Islet of Langerhans (tissue), 1 donor: ENCODE data around the gene FBXW7.

ENCODE experiments used
- FAIRE-seq: peaks from one replicate; lab custom pipeline; 2011; peaks lifted over from hg19 to GRCh38; lab: Jason Lieb, UNC

Gene FBXW7

DNA sequence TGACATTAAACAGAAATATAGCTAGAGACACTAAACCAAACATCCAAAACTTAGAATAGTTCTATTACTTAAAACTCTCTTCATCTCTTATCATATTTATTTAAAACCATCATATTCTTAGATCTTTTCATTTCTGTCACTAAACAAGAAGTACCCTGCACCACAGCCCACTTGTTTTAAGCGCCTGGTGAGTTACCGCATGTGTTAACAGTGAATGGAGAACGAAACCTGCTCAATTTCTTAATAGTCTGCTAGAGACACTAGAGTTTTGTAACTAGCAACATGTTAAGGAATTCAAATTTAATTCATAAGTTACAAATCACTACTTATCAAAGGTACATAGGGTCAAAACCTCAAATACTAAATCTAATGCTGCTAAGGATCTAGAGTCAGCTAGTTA is 111.5 kb downstream of the FBXW7 start:
- FAIRE-seq = no peak

DNA sequence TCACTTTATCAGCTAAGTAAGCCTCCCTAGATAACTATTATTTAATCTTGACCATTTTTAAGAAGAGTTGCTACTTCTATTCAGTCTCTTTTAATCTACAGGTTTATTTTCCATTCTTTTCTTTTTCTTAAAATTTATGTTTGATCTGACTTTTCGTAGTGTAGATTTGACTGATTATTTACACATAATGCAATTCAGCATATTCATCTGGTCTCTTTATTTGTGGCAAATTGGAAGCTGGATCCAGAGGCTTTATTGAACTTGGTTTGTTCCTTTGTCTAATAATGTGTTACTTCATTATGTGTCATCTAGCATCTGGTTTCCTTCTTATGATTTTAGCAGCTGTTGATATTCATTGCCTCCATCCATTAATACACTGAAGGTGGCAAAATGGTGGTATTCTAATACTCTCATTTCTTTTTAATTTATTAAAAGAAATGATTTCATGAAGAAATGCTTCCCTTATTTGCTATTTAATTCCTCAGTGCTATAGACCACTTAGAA is 113.0 kb downstream of the FBXW7 start:
- peak; percentile 33 for FAIRE-seq

DNA sequence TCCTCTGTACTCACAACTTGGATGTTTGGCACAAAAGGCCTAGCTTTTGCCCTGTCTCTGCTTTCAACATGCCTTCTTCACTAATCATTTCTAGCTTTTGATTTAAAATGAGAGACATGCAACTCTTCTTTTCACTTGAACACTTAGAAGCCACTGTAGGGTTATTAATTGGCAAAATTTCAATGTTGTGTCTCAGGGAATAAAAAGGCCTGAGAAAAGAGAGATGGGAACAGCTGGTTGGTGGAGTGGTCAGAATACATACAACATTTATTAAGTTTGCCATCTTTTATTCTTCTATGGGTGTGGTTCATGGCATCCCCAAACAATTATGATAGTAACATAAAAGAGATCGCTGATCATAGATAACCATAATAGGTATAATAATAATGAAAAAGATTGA is 114.3 kb downstream of the FBXW7 start:
- FAIRE-seq = no peak

DNA sequence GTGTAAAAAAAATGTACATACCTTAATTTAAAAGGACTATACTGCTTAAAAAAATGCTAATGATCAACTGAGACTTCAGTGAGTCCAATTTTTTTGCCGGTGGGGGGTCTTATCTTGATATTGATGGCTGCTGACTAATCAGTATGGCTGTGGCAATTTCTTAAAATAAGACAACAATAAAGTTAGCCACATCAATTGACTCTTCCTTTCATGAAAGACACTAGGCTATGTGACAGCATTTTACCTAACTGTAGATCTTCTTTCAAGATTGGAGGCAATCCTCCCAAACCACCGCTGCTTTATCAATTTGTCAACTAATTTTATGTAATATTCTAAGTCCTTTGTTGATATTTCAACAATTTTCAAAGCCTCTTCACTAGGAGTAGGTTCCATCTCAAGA is 116.1 kb downstream of the FBXW7 start:
- FAIRE-seq = no peak

DNA sequence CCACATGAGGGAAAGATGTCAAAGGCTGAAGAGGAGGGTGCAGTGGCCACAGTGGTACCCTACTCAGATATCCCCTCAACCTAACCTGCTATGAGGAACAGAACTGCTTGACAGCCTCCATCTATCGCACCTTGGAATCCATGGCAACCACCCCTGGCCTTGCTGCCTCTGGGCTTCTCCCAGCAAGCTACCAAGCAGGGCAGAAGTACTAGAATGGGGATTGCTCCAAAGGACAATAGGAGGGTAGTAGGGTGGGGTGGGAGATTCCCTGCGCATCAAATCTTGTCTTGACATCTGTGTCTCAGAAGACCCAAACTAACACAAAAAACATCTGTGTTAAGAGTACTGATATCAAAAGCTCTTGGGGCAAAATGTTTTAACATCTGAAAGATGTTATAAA is 118.2 kb downstream of the FBXW7 start:
- no peak for FAIRE-seq

DNA sequence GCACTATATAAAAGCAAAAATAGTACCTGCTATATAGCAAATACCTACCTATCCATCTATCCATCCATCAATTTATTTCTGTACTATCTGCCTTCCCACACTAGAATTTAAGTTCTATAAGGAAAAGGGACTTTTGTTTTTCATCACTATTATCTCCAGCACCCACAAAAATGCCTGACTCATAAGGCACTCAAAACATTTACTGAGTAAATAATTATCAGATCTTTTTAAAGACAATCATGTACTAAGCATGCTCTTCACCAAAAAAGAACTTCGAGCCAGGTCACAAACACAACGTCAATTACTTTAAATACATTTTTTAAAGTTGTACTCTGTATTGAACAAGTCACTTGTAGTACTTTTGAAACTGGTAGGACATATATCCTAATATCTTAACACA is 119.9 kb downstream of the FBXW7 start:
- FAIRE-seq = no peak

DNA sequence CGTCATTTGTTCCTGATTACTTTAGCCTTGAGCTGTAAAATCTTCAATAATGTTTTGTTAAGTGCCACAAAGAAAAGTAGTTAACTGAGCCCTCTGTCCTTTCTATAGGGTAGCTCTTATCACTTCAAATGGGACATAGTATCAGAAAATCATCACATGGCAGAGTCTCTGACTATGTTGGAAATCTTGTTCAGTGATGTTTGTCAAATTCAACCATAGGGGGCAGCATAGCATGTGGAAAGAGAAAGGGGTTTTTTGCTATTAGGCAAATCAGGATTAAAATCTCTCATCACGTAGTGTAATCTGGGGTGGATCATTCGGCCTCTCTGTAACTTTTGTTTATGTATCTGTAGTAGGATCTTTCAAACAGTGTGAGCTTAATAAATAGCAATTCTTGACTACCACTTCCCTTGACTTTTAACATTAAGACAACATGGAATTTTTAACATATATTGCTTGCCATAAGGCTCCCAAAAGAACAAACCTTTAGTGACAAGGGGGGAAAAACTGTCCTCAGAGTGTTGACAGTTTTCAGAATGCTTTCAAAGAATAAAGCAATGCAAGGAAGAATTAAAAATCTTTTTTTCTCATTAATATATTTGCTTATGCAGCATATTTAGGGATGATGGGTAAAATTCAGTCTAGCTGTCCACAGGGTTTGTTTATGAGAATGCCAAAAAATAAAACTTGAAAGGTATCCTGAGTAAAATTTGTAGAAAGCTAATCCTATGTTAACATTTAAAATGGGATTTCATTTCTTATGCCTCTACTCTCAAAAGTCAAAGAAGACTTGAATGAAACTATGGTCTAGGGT is 127.2 kb downstream of the FBXW7 start:
- peak; percentile 85 for FAIRE-seq

DNA sequence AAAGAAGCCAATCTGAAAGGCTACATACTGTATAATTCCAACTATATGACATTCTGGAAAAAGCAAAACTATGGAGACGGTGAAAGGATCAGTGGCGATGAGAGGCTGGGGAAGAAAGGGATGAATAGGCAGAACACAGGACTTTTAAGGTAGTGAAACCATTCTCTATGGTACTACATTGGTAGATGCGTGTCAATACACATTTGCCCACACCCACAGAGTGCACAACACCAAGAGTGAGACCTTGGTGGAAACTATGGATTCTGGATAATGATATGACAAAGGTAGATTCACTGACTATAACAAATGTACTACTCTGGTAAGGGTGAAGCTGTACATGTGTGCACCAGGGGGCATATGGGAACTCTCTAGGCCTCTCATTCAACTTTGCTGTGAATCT is 134.5 kb downstream of the FBXW7 start:
- no peak for FAIRE-seq

DNA sequence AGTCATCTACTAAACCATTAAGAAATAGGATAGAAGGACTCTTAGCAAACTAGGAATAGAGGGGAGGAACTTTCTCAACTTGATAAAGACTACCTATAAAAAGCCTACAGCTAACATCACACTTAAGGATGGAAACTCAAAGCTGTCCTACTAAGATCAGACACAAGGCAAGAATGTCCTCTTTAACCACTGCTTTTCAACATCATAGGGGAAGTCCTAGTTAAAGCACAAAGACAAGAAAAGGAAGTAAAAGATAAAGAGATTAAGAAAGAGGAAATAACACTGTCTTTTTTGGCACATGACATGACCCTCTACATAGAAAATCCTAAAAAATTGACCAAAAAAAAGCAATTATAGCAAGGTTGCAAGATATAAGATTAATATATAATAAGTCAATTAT is 136.6 kb downstream of the FBXW7 start:
- FAIRE-seq = no peak

DNA sequence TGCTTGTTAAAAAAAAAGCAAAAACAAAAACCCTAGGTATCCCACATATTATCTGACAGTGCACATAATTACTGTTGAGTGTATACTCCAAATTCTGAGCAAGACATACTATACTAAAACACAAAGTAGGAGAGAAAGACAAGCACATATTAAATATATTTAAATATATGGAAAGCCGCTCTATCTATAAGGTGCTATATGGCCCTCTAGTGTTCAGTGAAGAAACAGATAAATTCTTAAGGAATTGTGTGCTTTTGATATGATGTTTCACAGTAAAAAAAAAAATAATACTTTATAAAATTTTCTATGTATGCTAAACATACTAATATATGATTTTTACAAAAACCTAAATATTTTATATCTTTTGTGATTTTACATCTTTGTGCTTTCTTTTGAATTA is 137.8 kb downstream of the FBXW7 start:
- FAIRE-seq = no peak

DNA sequence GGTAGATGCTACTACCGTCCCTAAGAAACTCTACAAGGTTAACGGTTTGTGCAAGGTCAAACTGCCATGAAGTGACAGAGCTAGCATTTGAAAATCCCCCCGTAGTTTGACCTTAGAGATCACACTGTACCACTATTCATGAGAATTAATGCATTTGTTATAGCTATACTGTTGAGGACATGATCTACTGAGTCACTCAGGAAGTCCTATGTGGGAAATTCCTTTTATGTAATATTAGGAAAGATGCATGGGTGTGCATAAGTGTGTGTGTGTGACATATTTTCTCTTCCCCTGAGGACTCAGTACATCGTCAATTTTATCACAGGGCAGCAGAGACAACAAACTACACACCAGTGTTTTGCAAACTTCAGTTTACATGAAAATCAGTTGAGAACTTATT is 141.1 kb downstream of the FBXW7 start:
- FAIRE-seq = no peak

DNA sequence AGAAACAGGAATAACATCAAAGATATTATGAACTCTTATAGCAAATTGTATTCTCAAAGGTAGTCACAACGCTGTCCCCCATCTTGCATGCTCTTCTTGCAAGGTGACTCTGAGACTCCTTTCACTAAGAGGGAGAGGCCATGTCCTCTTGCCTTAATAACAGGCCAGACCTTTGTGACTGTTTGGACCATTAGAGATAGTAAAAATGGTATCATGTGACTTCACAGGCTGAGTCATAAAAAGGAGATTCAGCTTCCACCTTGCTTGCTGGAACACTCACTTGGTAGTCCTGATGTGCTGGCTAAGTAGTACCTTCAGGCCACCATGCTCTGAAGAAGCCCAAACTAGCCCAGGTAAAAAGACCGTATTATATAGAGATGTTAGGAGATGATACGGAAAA is 143.8 kb downstream of the FBXW7 start:
- no peak for FAIRE-seq

DNA sequence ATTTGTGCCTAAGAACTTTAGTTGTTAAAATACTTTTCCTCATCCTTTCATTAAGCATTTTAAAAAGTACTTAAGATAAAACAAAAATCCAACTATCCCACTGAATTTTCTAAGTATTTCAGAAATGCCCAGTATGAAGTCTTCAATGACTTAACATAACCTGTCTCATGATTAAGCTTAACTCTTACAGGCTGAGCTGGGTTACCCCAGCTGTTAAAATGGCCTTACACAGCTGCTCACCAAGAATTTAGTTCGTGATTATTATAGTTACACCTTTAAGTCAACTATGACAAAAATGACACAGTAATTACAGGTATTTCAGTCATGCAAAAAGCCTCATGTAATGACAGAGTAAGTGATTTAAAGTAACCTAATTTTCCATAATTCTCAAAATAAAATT is 145.7 kb downstream of the FBXW7 start:
- peak; percentile 47 for FAIRE-seq

DNA sequence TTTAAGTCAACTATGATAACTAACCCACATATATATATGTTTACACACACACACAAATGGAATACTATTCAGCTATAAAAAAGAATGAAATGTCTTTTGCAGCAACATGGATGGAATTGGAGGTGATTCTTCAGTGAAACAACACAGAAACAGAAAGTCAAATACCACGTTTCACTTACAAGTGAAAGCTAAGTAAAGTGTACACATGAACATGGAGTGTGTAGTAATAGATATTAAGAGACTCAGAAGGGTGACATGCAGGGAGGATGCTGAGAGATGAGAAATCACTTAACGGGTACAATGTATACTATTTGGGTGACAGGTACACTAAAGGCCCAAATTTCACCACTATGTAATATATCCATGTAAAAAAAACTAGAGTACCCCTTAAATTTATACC is 146.5 kb downstream of the FBXW7 start:
- no peak for FAIRE-seq

DNA sequence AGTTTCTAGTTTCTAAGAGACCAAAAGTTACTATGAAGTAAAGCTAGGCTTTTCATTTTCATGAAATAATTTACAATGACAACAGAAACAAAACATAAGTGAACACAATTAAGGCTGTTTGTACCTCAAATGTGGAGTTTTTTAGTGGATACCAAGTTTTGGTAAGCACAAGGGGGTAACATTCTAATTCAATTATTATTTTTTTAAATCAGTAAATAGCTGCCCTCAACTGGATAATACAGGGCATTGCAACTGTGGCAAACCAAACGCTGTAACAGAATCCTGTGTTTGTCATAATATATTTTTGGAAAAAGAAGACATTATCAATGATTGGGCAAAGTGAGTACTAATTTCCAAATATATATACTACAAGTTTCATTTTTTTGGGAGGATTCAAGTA is 150.3 kb downstream of the FBXW7 start:
- peak; percentile 95 for FAIRE-seq

DNA sequence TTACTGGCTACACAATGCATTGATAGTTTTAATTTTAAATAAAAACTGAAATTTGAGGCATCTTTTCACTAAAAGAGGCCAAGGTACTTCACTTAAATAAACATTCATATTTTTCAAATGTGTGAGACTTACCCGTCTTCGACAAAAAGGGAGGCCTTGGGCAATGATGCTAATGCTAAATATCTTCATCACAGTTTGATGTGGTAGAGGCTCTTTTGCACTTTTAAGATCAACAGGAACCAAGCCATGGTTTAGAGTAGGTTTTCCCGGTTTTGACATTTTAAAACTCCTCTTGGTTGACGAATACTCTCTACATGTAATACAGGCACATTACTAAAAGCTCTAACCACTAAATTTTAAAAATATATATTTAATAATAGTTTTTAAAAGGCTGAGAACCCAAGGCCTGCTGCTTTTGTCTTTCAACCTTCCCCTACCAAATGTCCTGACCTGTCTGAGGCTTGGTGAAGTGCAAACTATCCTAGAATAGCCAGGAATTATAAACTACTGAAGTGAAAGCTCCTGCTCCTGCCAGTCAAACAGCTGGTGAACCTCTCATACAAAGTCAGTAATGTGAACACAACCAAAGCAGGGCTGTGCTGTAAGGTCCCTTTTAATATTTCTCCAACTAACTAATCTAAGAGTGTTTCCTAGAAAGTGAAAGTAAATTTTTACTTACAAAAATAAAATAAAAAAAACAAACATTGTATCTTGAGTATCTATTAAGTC is 153.7 kb downstream of the FBXW7 start:
- no peak for FAIRE-seq

DNA sequence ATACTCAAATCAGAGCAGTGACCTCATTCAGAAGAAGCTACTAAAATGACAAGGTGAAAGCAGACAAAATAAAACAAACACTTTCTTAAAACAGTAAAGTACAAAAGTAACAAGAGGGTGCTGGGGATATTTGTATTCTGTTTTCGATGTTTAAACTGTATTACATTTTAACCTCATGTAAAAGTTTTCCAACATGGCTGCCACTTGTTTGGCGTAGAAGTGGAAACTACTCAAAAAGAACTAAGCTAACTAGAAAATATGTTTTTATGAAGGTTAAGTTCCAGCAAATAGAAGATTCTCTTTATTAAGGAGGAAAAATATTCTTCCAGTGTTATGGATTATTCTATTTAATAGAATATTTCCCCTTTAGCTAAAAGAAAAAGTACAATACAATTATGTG is 155.0 kb downstream of the FBXW7 start:
- no peak for FAIRE-seq

DNA sequence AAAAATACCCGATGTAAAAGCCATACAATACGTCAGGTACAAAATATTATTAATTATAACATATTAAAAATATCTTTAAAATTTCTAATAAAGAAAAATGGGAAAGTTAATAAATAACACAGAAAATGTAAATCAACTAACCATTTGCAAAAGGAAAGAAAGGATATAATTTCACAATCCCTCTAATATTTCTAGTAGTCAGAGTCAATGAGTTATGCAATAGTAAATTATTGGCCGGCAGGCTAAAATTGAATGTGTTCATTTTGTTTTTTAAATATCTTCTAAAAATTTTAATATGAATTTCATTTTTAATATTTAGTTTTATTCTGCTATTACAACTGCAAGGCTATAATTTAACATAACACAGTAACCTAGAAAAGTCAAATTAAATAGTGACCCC is 155.7 kb downstream of the FBXW7 start:
- FAIRE-seq = no peak

DNA sequence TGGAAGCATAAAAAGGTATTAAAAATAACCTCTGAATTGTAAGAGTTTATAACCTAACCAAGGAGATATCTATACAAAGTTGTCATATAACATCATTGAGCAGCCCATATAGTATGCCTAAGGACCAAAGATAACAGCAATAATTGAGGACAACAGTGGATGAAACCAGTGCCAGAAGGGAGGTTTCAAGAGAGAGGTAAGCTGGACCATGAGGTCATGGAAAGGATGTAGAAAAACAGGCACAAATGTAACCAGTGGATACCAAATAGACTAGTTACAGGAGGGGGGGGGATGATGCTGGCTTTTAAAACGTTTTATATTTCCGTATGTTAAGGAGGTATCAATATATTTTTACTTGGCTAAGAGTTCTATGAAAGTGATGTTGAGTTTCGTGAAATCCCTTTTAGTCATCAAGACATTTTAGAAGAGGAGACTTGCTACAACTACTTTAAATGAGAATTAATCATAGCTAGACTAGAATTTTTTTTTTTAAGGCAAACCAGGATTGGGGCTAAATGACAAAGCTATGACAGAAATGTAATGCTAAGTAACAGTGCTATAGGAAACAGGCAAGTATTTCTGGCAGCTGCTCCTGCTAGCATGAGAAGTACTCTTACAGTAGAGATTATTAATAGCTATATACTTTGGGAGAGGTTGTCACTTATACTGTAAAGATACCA is 161.1 kb downstream of the FBXW7 start:
- FAIRE-seq = no peak

DNA sequence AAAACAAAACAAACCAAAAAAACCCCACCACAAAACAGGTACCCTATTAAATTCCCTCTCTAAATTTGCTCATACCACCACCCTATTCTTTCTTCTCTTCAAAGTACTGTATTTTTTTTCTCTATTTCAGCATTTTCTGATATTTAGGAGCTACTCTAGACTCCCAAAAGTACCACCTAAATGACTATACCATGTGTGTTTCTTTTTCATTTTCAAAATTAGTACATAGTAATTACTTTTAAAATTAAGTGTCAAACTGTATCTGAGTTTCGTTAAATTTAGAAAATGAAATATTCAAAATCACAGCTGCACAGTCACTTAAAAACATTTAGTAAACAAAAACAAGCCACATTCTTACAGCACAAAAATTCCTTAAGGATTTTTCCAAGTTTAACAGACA is 161.7 kb downstream of the FBXW7 start:
- FAIRE-seq = peak; percentile 75

DNA sequence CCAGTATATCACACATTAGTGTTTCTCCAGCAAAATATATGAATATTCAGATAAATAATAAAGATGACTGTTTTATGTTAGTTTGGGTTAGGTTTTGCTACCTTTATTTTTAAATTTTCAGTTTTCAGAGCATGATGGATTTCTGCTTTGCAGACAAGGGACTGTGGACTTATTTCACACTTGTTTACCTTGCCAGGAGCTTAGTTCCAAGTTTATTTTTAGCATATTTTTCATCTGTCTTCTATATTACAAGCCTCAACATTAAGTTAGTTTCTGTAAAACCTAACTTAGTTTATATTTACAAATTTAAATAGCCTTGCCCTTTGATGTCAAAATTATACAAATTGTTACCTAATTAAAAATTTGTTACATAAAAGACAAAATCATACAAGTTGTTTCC is 163.4 kb downstream of the FBXW7 start:
- no peak for FAIRE-seq

DNA sequence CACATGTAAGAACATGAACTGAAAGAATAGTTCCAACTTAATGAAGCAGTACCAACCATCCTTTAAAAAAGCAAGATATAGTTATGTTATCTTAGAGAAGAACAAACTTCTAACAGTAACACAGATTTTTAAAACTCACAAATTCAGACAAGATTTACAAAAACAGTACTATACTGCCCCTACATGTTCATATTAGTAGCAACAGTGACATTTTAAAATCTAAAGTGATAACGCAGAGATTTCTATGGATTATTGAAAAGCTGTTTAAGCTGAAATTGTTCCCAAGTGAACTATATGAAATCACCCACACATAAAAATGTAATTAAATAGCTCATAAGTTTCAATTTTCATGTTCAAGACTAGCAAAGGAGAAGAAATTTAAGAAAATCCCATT is 166.0 kb downstream of the FBXW7 start:
- FAIRE-seq = peak; percentile 95

DNA sequence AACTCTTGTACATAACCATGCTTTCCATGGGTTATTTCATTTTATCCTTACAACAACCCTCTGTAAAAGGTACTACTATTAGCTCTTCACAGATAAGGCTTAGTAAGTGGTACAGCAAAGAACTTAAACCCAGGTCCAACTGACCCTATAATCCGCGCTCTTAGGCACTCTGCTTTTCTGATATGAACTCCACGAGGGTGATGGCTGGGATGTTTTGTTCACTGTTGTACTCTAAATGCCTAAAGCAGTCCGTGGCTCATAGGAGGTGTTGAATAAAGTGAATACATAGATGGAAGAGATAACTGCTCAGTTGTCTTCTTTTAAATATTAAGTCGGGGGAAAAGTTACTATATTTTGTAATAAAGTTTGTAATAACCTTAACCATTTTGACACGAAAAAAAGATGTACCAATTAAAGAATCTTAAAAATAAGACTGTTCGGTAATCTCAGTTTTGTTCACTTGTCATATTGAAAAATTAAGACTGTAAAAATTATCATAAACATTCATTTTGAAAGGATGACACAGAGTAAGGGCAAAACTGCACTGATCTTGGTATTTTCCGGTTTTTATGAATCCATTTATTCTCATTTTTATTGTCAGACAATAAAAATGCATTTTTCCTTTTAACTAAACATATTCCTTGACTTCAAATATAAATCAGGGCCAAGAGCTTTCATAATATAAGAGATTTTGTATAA is 166.5 kb downstream of the FBXW7 start:
- FAIRE-seq = peak; percentile 30
